ENCODE measurements around the gene SEMA4C.

The SEMA4C gene

GRCh38 chr2:96869822-96870625 lies at the start of gene SEMA4C:
Gene SEMA4C, minus strand, starts transcription at chr2:96870080. Its CDS starts 2,194 bp downstream, at chr2:96867886.
- Histone ChIP-seq H3K36me3 (ENCODE audit: control insufficient read depth in 5 of 5, insufficient read depth in 5 of 5, low read length in 5 of 5) (peaks cover 0 to 20% (median 14%) of the 10 kb centered on the region in 5 donors), H3K9me3 (ENCODE audit: control insufficient read depth in 5 of 5, low read length in 5 of 5) (no peaks in the 10 kb centered on the region), H3K4me1 (ENCODE audit: control insufficient read depth in 5 of 5, insufficient read depth in 5 of 5, low read length in 5 of 5) (peaks cover 10 to 76% (median 57%) of the 10 kb centered on the region in 5 donors), H3K4me3 (ENCODE audit: low read depth in 1 of 5, low read length in 5 of 5) (peak within 1 kb of the TSS; percentile 62 to 80 (median 69)), H3K27me3 (ENCODE audit: control insufficient read depth in 5 of 5, insufficient read depth in 4 of 5, low read length in 5 of 5) (no peaks in the 10 kb centered on the region), H3K9ac (ENCODE audit: low read length in 5 of 5) (peak within 1 kb of the TSS in 4 of 5 donors; percentile 73 to 84 (median 80)), H3K27ac (ENCODE audit: low read depth, low read length) (peak within 1 kb of the TSS; percentile 77)

GRCh38 chr2:96918754-96919550 lies 49.1 kb upstream of the SEMA4C start:
- peaks cover 0 to 6% (median 0%) of the 10 kb centered on the region in 5 donors for H3K27me3 ChIP-seq (ENCODE audit: control insufficient read depth in 5 of 5, insufficient read depth in 4 of 5, low read length in 5 of 5)
- H3K9me3 ChIP-seq (ENCODE audit: control insufficient read depth in 5 of 5, low read length in 5 of 5): peaks cover 0 to 12% (median 8%) of the 10 kb centered on the region in 5 donors
- H3K4me3 ChIP-seq (ENCODE audit: low read depth in 1 of 5, low read length in 5 of 5): no peak overlapping the region
- no peaks in the 10 kb centered on the region for H3K36me3 ChIP-seq (ENCODE audit: control insufficient read depth in 5 of 5, insufficient read depth in 5 of 5, low read length in 5 of 5)
- H3K4me1 ChIP-seq (ENCODE audit: control insufficient read depth in 5 of 5, insufficient read depth in 5 of 5, low read length in 5 of 5): peaks cover 0 to 24% (median 14%) of the 10 kb centered on the region in 5 donors
- no peak overlapping the region for H3K9ac ChIP-seq (ENCODE audit: low read length in 5 of 5)
- H3K27ac ChIP-seq (ENCODE audit: low read depth, low read length): no peak overlapping the region

DNA sequence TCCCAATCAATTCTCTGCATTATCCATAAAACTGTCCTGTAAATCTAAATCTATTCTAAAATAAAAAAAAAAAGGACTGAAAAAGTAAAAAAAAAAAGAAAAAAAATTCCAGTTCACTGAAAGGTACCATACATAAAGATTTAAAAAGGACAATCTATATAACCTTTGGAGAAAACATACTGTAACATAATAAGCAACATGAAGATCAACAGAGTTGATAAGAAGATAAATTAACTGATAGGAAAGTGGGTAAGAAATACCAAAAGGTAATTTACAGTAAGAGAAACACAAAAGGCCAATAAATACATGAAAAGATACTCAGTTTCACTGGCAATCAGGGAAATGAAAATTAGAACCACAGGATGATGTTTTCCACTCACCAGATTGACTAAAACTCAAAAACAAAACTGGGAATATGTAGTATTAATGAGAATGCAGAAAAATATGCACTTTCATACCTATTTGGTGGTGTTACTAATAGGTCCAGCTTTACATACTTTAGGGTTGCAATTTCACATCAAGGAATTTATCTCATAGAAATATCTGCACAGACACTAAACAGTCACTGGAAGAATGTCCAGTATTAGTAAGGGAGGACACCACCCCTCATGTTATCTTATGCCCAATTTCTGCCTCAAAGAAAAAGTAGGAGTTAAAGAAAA lies 48.3 kb upstream of the SEMA4C start:
- H3K27me3 ChIP-seq (ENCODE audit: control insufficient read depth in 5 of 5, insufficient read depth in 4 of 5, low read length in 5 of 5): peaks cover 0 to 4% (median 0%) of the 10 kb centered on the region in 5 donors
- H3K36me3 ChIP-seq (ENCODE audit: control insufficient read depth in 5 of 5, insufficient read depth in 5 of 5, low read length in 5 of 5): no peaks in the 10 kb centered on the region
- H3K9me3 ChIP-seq (ENCODE audit: control insufficient read depth in 5 of 5, low read length in 5 of 5): peaks cover 0 to 12% (median 8%) of the 10 kb centered on the region in 5 donors
- no peak overlapping the region for H3K4me3 ChIP-seq (ENCODE audit: low read depth in 1 of 5, low read length in 5 of 5)
- no peak overlapping the region for H3K27ac ChIP-seq (ENCODE audit: low read depth, low read length)
- H3K4me1 ChIP-seq (ENCODE audit: control insufficient read depth in 5 of 5, insufficient read depth in 5 of 5, low read length in 5 of 5): peaks cover 0 to 32% (median 21%) of the 10 kb centered on the region in 5 donors
- no peak overlapping the region for H3K9ac ChIP-seq (ENCODE audit: low read length in 5 of 5)

GRCh38 chr2:96916646-96917543 lies 47.0 kb upstream of the SEMA4C start:
- H3K4me3 ChIP-seq (ENCODE audit: low read depth in 1 of 5, low read length in 5 of 5): peak overlapping the region in 3 of 5 donors; percentile 1 to 49 (median 42)
- no peak overlapping the region for H3K9ac ChIP-seq (ENCODE audit: low read length in 5 of 5)
- peaks cover 0 to 4% (median 0%) of the 10 kb centered on the region in 5 donors for H3K27me3 ChIP-seq (ENCODE audit: control insufficient read depth in 5 of 5, insufficient read depth in 4 of 5, low read length in 5 of 5)
- no peak overlapping the region for H3K27ac ChIP-seq (ENCODE audit: low read depth, low read length)
- peaks cover 0 to 45% (median 30%) of the 10 kb centered on the region in 5 donors for H3K4me1 ChIP-seq (ENCODE audit: control insufficient read depth in 5 of 5, insufficient read depth in 5 of 5, low read length in 5 of 5)
- H3K9me3 ChIP-seq (ENCODE audit: control insufficient read depth in 5 of 5, low read length in 5 of 5): peaks cover 0 to 12% (median 8%) of the 10 kb centered on the region in 5 donors
- no peaks in the 10 kb centered on the region for H3K36me3 ChIP-seq (ENCODE audit: control insufficient read depth in 5 of 5, insufficient read depth in 5 of 5, low read length in 5 of 5)

DNA sequence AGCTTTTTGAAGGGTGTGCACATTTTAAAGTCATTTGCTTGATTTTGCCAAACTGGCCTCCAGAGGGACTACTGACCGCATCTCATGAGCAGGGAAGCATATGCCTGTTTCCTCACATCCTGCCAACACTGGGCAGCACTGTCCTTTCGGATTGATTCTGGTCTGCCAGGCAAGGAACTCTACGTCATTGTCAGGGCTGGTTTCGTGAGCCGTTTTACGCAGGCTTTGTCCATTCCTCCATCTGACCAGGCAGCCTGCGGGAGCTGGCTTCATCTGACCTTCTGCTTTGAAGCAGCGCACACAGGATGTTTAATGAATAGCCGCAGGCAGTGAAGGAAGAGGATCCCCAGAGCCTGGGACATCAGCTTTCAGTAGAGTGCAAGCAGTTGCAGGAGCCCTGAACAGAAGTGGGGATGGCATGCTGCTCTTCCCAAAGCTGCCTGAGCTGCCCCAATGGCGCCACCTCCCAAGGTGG lies 46.3 kb upstream of the SEMA4C start:
- no peak overlapping the region for H3K9ac ChIP-seq (ENCODE audit: low read length in 5 of 5)
- H3K4me3 ChIP-seq (ENCODE audit: low read depth in 1 of 5, low read length in 5 of 5): peak overlapping the region in 4 of 5 donors; percentile 1 to 49 (median 32)
- no peaks in the 10 kb centered on the region for H3K36me3 ChIP-seq (ENCODE audit: control insufficient read depth in 5 of 5, insufficient read depth in 5 of 5, low read length in 5 of 5)
- H3K27ac ChIP-seq (ENCODE audit: low read depth, low read length): no peak overlapping the region
- H3K27me3 ChIP-seq (ENCODE audit: control insufficient read depth in 5 of 5, insufficient read depth in 4 of 5, low read length in 5 of 5): peaks cover 0 to 4% (median 0%) of the 10 kb centered on the region in 5 donors
- H3K9me3 ChIP-seq (ENCODE audit: control insufficient read depth in 5 of 5, low read length in 5 of 5): peaks cover 0 to 12% (median 8%) of the 10 kb centered on the region in 5 donors
- H3K4me1 ChIP-seq (ENCODE audit: control insufficient read depth in 5 of 5, insufficient read depth in 5 of 5, low read length in 5 of 5): peaks cover 0 to 49% (median 30%) of the 10 kb centered on the region in 5 donors

GRCh38 chr2:96914332-96914731 lies 44.5 kb upstream of the SEMA4C start:
- H3K9me3 ChIP-seq (ENCODE audit: control insufficient read depth in 5 of 5, low read length in 5 of 5): peaks cover 0 to 12% (median 8%) of the 10 kb centered on the region in 5 donors
- no peak overlapping the region for H3K27ac ChIP-seq (ENCODE audit: low read depth, low read length)
- no peak overlapping the region for H3K9ac ChIP-seq (ENCODE audit: low read length in 5 of 5)
- peaks cover 0 to 4% (median 0%) of the 10 kb centered on the region in 5 donors for H3K27me3 ChIP-seq (ENCODE audit: control insufficient read depth in 5 of 5, insufficient read depth in 4 of 5, low read length in 5 of 5)
- no peaks in the 10 kb centered on the region for H3K36me3 ChIP-seq (ENCODE audit: control insufficient read depth in 5 of 5, insufficient read depth in 5 of 5, low read length in 5 of 5)
- H3K4me1 ChIP-seq (ENCODE audit: control insufficient read depth in 5 of 5, insufficient read depth in 5 of 5, low read length in 5 of 5): peaks cover 0 to 54% (median 30%) of the 10 kb centered on the region in 5 donors
- H3K4me3 ChIP-seq (ENCODE audit: low read depth in 1 of 5, low read length in 5 of 5): no peak overlapping the region

DNA sequence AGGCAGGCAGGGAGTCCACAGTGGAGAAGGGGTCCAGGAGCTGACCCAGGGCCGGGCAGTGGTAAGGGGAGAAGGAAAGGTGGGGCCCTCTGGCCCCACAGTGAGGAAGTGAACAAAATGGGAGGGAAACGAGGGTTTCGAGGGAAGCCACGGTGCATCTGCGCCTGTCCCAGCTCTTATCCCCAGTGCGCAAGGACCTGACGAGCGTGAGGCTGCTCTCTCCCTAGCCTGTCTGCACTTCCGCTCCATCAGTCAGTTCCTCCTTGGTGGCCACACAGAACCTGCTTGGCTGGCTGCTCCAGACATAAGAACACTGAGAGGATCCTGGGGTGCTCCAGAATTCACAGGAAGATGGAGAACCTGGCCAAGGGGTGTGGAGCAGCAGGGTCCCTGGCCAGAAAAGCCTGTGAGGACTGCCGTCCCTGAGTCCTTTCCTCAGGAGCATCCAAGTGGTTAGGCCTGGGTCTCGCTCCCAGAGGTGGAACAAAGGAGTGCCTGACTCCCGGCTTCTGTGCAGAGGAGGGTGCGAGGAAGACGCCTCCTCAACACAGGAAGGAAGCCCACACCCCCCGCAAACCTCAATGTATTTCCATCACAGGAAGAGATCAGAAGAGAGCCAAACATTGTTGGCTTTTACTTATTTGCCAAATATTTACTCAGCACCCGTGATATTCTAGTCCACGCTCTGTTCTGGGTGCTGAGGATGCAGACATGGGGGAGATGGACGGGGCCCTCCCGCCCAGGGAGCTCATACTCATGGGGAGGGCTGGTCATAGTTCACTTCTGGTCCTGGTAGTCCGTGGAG lies 43.7 kb upstream of the SEMA4C start:
- Histone ChIP-seq H3K9ac (ENCODE audit: low read length in 5 of 5) (peak overlapping the region in 1 of 5 donors; percentile 2), H3K27ac (ENCODE audit: low read depth, low read length) (no peak overlapping the region), H3K4me1 (ENCODE audit: control insufficient read depth in 5 of 5, insufficient read depth in 5 of 5, low read length in 5 of 5) (peaks cover 0 to 60% (median 30%) of the 10 kb centered on the region in 5 donors), H3K9me3 (ENCODE audit: control insufficient read depth in 5 of 5, low read length in 5 of 5) (peaks cover 0 to 12% (median 8%) of the 10 kb centered on the region in 5 donors), H3K27me3 (ENCODE audit: control insufficient read depth in 5 of 5, insufficient read depth in 4 of 5, low read length in 5 of 5) (peaks cover 0 to 2% (median 0%) of the 10 kb centered on the region in 5 donors), H3K36me3 (ENCODE audit: control insufficient read depth in 5 of 5, insufficient read depth in 5 of 5, low read length in 5 of 5) (no peaks in the 10 kb centered on the region), H3K4me3 (ENCODE audit: low read depth in 1 of 5, low read length in 5 of 5) (no peak overlapping the region)

DNA sequence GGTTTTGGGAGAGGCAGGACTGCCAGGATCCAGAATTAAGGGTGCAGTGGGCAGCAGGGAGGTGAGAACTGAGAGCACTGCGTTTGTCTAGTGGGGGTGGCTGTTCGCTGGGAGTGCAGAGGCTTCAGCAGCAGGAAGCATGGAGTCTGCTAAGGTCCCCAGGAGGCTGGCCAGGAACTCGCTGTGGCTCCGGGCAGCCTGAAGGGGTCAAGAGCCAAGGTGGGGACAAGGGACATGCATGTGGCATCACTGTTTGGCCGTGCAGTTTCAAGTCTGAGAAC lies 43.2 kb upstream of the SEMA4C start:
- H3K9me3 ChIP-seq (ENCODE audit: control insufficient read depth in 5 of 5, low read length in 5 of 5): peaks cover 0 to 12% (median 8%) of the 10 kb centered on the region in 5 donors
- peaks cover 1 to 66% (median 34%) of the 10 kb centered on the region in 5 donors for H3K4me1 ChIP-seq (ENCODE audit: control insufficient read depth in 5 of 5, insufficient read depth in 5 of 5, low read length in 5 of 5)
- H3K4me3 ChIP-seq (ENCODE audit: low read depth in 1 of 5, low read length in 5 of 5): no peak overlapping the region
- no peak overlapping the region for H3K27ac ChIP-seq (ENCODE audit: low read depth, low read length)
- no peak overlapping the region for H3K9ac ChIP-seq (ENCODE audit: low read length in 5 of 5)
- no peaks in the 10 kb centered on the region for H3K36me3 ChIP-seq (ENCODE audit: control insufficient read depth in 5 of 5, insufficient read depth in 5 of 5, low read length in 5 of 5)
- peaks cover 0 to 2% (median 0%) of the 10 kb centered on the region in 5 donors for H3K27me3 ChIP-seq (ENCODE audit: control insufficient read depth in 5 of 5, insufficient read depth in 4 of 5, low read length in 5 of 5)
